CD4-positive, alpha-beta T cell treated with Interleukin-15 for 4 hours (primary cell): ENCODE measurements around the gene PPP1R14D.

Experiments
- DNase-seq: peaks from one replicate; pipeline ENCODE4 v3.0.0-alpha.2; 2020; ENCODE audit warnings: low spot score

Gene PPP1R14D

GRCh38 chr15:40782609-40783227 is 45.8 kb downstream of the PPP1R14D start:
- DNase-seq, result peak; percentile 80

DNA sequence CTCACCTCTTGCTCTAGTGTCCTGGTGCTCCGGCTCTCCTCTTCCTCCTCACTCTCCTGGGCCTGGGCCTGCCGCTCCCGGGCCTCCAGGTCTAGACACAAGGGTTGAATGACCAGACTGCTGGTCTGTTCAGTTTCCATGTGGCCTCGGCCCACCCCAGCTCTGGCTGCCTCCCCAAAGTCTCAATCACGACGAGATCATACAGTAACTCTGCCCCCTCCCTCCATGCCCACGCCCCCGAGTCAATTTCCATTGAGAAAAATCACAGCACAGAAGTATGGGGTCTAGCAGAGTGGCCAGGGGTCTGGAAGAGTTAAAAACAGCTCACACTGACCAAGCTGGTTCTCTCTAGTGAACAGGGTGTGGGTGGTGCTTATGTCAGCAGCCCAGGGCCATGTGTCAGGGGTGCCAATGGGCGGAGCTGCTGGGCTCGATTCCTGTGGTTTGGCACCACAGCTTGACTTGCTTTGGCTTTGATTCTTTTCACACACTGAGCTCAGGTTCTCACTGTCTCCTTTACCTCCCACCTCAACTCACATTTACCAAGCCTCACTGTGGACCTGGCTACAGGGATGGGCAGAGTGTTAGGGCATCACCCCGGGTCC is 51.9 kb downstream of the PPP1R14D start:
- peak; percentile 62 for DNase-seq

DNA sequence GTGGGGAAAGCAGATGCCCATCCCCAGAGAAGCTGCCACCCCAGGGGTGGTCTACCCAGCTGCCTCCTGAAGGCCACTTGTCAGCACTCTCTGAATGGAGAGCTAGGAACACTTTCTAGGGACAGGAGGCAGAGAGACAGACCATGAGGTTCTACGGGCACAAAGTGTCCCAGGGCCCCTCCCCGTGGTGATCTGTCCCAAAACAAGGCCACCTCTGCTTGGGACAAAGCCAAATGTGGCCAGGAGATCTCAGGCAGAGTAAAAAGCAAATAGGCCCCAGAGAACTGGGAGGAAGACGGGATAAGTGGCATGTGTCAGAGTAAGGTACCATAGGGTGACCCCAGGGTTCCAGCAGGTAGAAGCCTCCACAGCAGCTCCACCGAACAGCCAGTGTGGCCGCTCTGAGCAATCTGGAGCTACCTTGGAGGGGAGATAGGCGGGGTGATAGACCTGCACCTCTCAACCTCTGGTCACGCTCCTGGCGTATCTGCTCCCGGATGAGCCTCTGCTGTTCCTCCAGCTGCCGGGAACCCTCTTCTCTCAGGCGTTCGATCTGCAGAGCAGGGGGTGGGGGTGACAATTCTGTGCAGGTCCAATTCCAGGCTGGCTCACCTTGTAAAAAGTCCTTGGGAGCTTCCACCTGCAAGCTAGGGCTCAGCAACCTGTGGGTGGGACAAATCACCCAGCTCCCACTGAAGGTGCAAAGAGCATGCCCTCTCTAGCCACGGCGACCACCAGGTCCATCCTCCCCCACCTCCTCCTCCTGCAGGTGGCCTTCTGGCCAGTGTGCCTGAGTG is 52.6 kb downstream of the PPP1R14D start:
- no peak for DNase-seq

- DNase-seq, result no peak
These were observed 53.5 kb downstream of the PPP1R14D start for GRCh38 chr15:40775007-40775406.

GRCh38 chr15:40773902-40774301 is 54.6 kb downstream of the PPP1R14D start:
- DNase-seq, result no peak

DNA sequence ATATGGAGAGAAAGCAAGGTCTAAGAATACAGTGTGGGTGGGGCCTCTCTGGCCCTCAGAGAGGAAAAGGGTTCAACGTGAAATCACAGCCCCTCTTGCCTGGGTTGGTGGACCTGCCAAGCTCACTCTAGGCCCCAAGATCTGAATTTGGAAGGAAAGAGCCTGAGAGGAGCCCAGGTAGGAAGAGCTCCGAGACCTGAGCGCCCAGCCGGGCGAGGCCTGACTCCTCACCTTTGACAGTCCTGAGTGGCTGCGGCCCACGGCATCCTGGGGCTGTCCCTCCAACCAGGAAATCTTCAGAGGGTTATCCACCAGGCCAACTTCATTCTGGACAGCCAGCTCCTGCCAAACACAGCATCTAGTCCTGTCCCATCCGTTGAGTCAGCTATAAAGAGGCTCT is 55.0 kb downstream of the PPP1R14D start:
- no peak for DNase-seq

DNA sequence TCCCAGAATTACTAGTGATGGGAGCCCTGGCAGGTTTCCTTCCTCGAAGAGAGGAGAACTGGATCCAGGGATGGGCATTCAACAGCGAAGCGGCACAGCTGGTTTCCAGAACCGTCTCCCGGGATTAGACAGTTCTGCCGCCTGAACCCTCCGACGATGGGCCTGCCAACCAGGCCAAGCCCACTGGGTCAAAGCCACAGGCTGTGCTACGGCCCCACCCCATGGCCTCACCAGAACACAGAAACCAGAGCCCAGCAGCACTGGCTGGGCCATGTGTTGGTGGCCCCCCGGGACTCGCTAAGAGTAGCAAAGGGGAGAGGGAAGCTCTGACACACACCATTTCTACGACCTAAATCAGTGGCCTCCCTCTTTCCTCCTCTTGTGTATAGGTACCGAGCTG is 56.5 kb downstream of the PPP1R14D start:
- no peak for DNase-seq

GRCh38 chr15:40771242-40771641 is 57.3 kb downstream of the PPP1R14D start:
- DNase-seq, result no peak

GRCh38 chr15:40770147-40770721 is 58.3 kb downstream of the PPP1R14D start:
- no peak for DNase-seq

- DNase-seq, result peak; percentile 55
These were observed 59.0 kb downstream of the PPP1R14D start, which contains the start of gene C15orf62 for GRCh38 chr15:40769274-40770146. TSS of gene C15orf62 (plus strand) at chr15:40769980. CDS start at chr15:40770496, 516 bp downstream.

GRCh38 chr15:40768521-40769273 is 59.8 kb downstream of the PPP1R14D start:
- no peak for DNase-seq

GRCh38 chr15:40767838-40768500 is 60.5 kb downstream of the PPP1R14D start:
- DNase-seq, result no peak

GRCh38 chr15:40766906-40767837 is 61.3 kb downstream of the PPP1R14D start:
- no peak for DNase-seq

DNA sequence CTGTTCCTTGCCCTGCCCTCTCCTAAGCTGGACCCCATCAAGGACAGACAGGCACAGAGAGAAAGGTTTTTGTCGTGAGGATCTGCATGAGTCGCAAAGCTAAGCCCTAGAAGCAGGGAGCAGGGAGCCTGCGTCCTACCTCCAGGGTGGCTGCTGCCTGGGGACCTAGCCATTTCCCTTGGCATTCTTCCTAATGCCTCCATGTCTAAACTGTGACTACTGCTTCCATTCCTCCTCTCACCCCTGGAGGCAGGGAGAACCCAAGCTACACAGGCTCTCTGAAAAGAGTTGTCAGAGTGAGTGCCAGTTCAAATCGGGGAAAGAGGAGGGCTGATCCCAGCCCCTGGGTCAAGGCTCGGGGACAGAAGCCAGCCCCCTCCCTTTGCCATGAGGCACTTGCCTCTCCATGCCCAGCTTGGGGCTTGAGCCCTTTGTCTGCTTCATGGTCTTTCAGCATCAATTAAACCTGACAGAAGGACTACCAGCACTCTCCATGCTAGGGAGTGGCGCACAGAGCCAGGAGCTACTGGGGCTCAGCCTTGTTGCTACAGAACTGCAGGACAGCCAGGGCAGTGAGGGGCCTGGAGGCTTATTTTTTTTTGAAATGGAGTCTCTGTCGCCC is 62.2 kb downstream of the PPP1R14D start:
- no peak for DNase-seq
